H1 (cell line): ENCODE results near the gene GARNL3. TPM values are rescaled to one million over a fixed set of nuclear protein-coding genes. Genes with fewer than 3 reads are reported as not detected.

Experiments used
- CTCF ChIA-PET: fragments of 300-600 bp; sonication (Branson Sonifier 250); formaldehyde crosslinking; loops from one replicate; lab custom pipeline; 2021; ENCODE audit not compliant: partially characterized antibody; lab: Charles Lee
- POLR2A ChIA-PET: fragments of 300-600 bp; sonication (Branson Sonifier 250); formaldehyde crosslinking; loops from one replicate; lab custom pipeline; 2021; ENCODE audit warnings: inconsistent platforms; ENCODE audit not compliant: partially characterized antibody; lab: Charles Lee
- DNase-seq, 2 experiments: peaks; one replicate each; pipeline versions ENCODE4 v3.0.0 to v3.0.0-alpha.2; 2010 to 2022; ENCODE audit warnings: low spot score in 2 of 2, low read depth in 1 of 2, mixed read lengths in 1 of 2
- FAIRE-seq: peaks from 2 replicates; lab custom pipeline; 2011; peaks lifted over from hg19 to GRCh38; lab: Jason Lieb, UNC
- H2AFZ ChIP-seq: 2 replicates; pipeline ENCODE4 v1.8.1; 2012; ENCODE audit warnings: low read length, inconsistent platforms
- H2AK5ac ChIP-seq: 2 replicates; pipeline ENCODE4 v1.6.1; 2013; ENCODE audit warnings: low read depth, low read length
- H2BK120ac ChIP-seq: replicated peaks from 2 replicates; pipeline ENCODE3; 2013; ENCODE audit warnings: low read depth, low read length, inconsistent platforms
- H2BK12ac ChIP-seq: 2 replicates; pipeline ENCODE4 v1.6.1; 2013; ENCODE audit warnings: low read depth, low read length
- H2BK15ac ChIP-seq: 2 replicates; pipeline ENCODE4 v1.6.1; 2013; ENCODE audit warnings: low read length
- H2BK20ac ChIP-seq: 2 replicates; pipeline ENCODE4 v1.6.1; 2013; ENCODE audit warnings: low read length
- H2BK5ac ChIP-seq: 2 replicates; pipeline ENCODE4 v1.6.1; 2013; ENCODE audit warnings: low read depth, low read length
- H3K14ac ChIP-seq: 2 replicates; pipeline ENCODE4 v1.6.1; 2013; ENCODE audit warnings: inconsistent platforms; ENCODE audit not compliant: insufficient read length
- H3K18ac ChIP-seq: 2 replicates; pipeline ENCODE4 v1.6.1; 2013; ENCODE audit warnings: low read length; ENCODE audit errors: extremely low read depth
- H3K23ac ChIP-seq: 2 replicates; pipeline ENCODE4 v1.6.1; 2013; ENCODE audit warnings: inconsistent platforms; ENCODE audit not compliant: insufficient read length
- H3K23me2 ChIP-seq: 2 replicates; pipeline ENCODE4 v1.6.1; 2013; ENCODE audit warnings: low read depth, low read length
- H3K27ac ChIP-seq: 2 replicates; pipeline ENCODE4 v1.6.1; 2011; ENCODE audit warnings: low read depth, low read length, inconsistent platforms
- H3K27me3 ChIP-seq, 4 experiments: replicated peaks in 1 of 4; 1 replicate in 1 of 4; 2 replicates in 3 of 4; pipeline versions ENCODE4 v1.6.1 to v1.8.1; 2011 to 2013; ENCODE audit warnings: low read length in 3 of 4, mild to moderate bottlenecking in 3 of 4, inconsistent platforms in 2 of 4, mixed read lengths in 2 of 4, moderate library complexity in 1 of 4; ENCODE audit not compliant: control insufficient read depth in 3 of 4, insufficient read depth in 3 of 4; ENCODE audit errors: extremely low read depth in 1 of 4
- H3K36me3 ChIP-seq, 4 experiments: 2 replicates each; pipeline versions ENCODE4 v1.6.1 to v1.8.1; 2011 to 2013; ENCODE audit warnings: mild to moderate bottlenecking in 4 of 4, low read length in 3 of 4, moderate library complexity in 2 of 4, control low read depth in 1 of 4, inconsistent platforms in 1 of 4; ENCODE audit not compliant: insufficient read depth in 4 of 4, control insufficient read depth in 2 of 4
- H3K4ac ChIP-seq: replicated peaks from 2 replicates; pipeline ENCODE3; 2013; ENCODE audit warnings: low read length, low read depth, mixed read lengths, inconsistent platforms; ENCODE audit not compliant: insufficient read length
- H3K4me1 ChIP-seq, 4 experiments: replicated peaks in 1 of 4; 1 replicate in 1 of 4; 2 replicates in 3 of 4; pipeline versions ENCODE4 v1.6.1 to v1.8.1; 2011 to 2013; ENCODE audit warnings: low read length in 3 of 4, inconsistent platforms in 2 of 4, mixed read lengths in 1 of 4; ENCODE audit not compliant: insufficient read depth in 4 of 4, control insufficient read depth in 3 of 4
- H3K4me2 ChIP-seq, 2 experiments: 2 replicates each; pipeline versions ENCODE4 v1.6.1 to v1.8.1; 2011 to 2013; ENCODE audit warnings: low read depth in 2 of 2, low read length in 2 of 2, control low read depth in 1 of 2, inconsistent platforms in 1 of 2, mild to moderate bottlenecking in 1 of 2; ENCODE audit not compliant: insufficient read depth in 1 of 2
- H3K4me3 ChIP-seq, 4 experiments: fragments of 200-600, 300-600 bp in 1 of 4; sonication (generic), shearing (Covaris generic), sonication (Bioruptor Twin) in 1 of 4; 2 replicates each; pipeline versions ENCODE4 v1.5.1 to v1.8.1; 2011 to 2016; ENCODE audit warnings: low read length in 4 of 4, low read depth in 3 of 4, control low read depth in 2 of 4, inconsistent platforms in 2 of 4, mild to moderate bottlenecking in 2 of 4, mixed read lengths in 1 of 4, moderate library complexity in 1 of 4; ENCODE audit not compliant: insufficient read depth in 2 of 4; ENCODE audit errors: extremely low read depth in 1 of 4
- H3K56ac ChIP-seq: replicated peaks from 2 replicates; pipeline ENCODE3; 2013; ENCODE audit warnings: low read depth, mild to moderate bottlenecking, mixed read lengths, low read length, inconsistent platforms; ENCODE audit not compliant: insufficient read length
- H3K79me1 ChIP-seq: 2 replicates; pipeline ENCODE4 v1.6.1; 2013; ENCODE audit warnings: low read depth, low read length, control low read depth
- H3K79me2 ChIP-seq, 2 experiments: 2 replicates each; pipeline versions ENCODE4 v1.6.1 to v1.8.1; 2012 to 2013; ENCODE audit warnings: low read length in 2 of 2, mild to moderate bottlenecking in 2 of 2, inconsistent platforms in 1 of 2; ENCODE audit not compliant: insufficient read depth in 2 of 2, control insufficient read depth in 1 of 2
- H3K9ac ChIP-seq, 4 experiments: replicated peaks in 1 of 4; 1 replicate in 1 of 4; 2 replicates in 3 of 4; pipeline versions ENCODE4 v1.6.1 to v1.8.1; 2011 to 2013; ENCODE audit warnings: low read depth in 3 of 4, low read length in 3 of 4, control low read depth in 2 of 4, mild to moderate bottlenecking in 2 of 4, moderate library complexity in 2 of 4, inconsistent platforms in 1 of 4; ENCODE audit errors: extremely low read depth in 1 of 4
- H3K9me3 ChIP-seq, 2 experiments: 2 replicates each; pipeline versions ENCODE4 v1.6.1 to v1.8.1; 2012 to 2013; ENCODE audit warnings: mild to moderate bottlenecking in 2 of 2, moderate library complexity in 2 of 2, control low read depth in 1 of 2, inconsistent platforms in 1 of 2, low read depth in 1 of 2, low read length in 1 of 2, mixed read lengths in 1 of 2; ENCODE audit not compliant: insufficient read depth in 2 of 2
- H4K20me1 ChIP-seq, 2 experiments: replicated peaks in 1 of 2; 2 replicates each; pipeline versions ENCODE3 to v1.8.1; 2011 to 2013; ENCODE audit warnings: inconsistent platforms in 2 of 2, low read length in 2 of 2, mild to moderate bottlenecking in 1 of 2; ENCODE audit not compliant: insufficient read depth in 2 of 2, control insufficient read depth in 1 of 2
- H4K5ac ChIP-seq: 2 replicates; pipeline ENCODE4 v1.6.1; 2013; ENCODE audit warnings: low read length, low read depth, mixed read lengths, inconsistent platforms; ENCODE audit not compliant: insufficient read length
- H4K8ac ChIP-seq: 2 replicates; pipeline ENCODE4 v1.8.0; 2013; ENCODE audit warnings: mild to moderate bottlenecking, moderate library complexity, low read length, inconsistent platforms; ENCODE audit not compliant: insufficient read depth; ENCODE audit errors: extremely low read depth
- H4K91ac ChIP-seq: replicated peaks from 2 replicates; pipeline ENCODE3; 2013; ENCODE audit warnings: low read length, mixed read lengths, inconsistent platforms; ENCODE audit not compliant: insufficient read length
- BCL11A ChIP-seq, 2 experiments: IDR thresholded peaks; one replicate each; pipeline ENCODE4 v1.6.1; 2011; ENCODE audit warnings: low read depth in 2 of 2, low read length in 2 of 2, mild to moderate bottlenecking in 2 of 2
- SIX5 ChIP-seq: IDR thresholded peaks from 2 replicates; pipeline ENCODE4 v1.6.1; 2011; ENCODE audit warnings: mild to moderate bottlenecking, low read depth, low read length
- TCF12 ChIP-seq: IDR thresholded peaks from 2 replicates; pipeline ENCODE4 v1.6.1; 2011; ENCODE audit warnings: low read depth, mild to moderate bottlenecking, low read length
- TEAD4 ChIP-seq: IDR thresholded peaks from 2 replicates; pipeline ENCODE4 v1.6.1; 2012; ENCODE audit warnings: low read depth, low read length, inconsistent platforms, mixed read lengths
- polyA plus RNA-seq, 7 experiments: library from polyadenylated mRNA; depleted of rRNA in 3 of 7; stranded (reverse) in 5 of 7; unstranded in 2 of 7; fragments of >200 nt in 5 of 7; fragments of 200-250 nt in 2 of 7; gene quantifications; 1 replicate in 5 of 7; 2 replicates in 1 of 7; 4 replicates in 1 of 7; pipeline versions ENCODE4 v1.2.1 to v1.2.3, GENCODE V29; 2011 to 2013; ENCODE audit warnings: missing spikeins in 2 of 7, mixed read lengths in 2 of 7
- total RNA-seq: library from RNA; stranded (reverse); fragmentation: NEBNext Ultra II Directional; extraction: Animal tissue kit (Norgen Biotek cat#: 25700); gene quantifications from 2 replicates; pipeline ENCODE4 v1.2.1, GENCODE V29; 2021

The GARNL3 gene
- total and polyA plus RNA-seq, 2 of the 8 experiments (the other 6 are each of a cell fraction or from before 2014, with no cell fraction given) = 6.5 to 18.3 TPM

DNA sequence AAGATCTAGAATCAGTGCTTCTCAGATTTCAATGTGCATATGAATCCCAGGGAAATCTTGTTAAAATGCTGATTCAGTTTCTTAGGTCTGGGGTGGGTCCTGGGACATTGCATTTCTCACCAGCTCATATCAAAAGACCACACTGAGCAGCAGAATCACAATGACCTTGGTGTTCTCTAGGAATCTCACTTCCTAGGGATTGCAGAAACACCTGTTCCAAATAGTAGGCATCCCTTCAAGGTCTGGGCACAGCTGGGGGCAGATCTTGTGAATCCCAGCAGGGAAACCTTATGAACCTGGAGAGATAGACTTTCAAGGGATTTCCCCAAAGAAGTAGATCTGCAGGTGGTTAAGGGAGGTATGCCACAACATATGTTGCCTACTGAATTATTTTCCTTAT, 8.9 kb upstream of the GARNL3 start:
- no peak overlapping the region for H3K56ac ChIP-seq
- ChIA-PET CTCF (interaction anchor here (1.1 to 1.3 kb wide), 3 partner anchors 17 to 90 kb away, joined by 3 to 7 read pairs (median 4); no protein-coding TSS in a partner anchor), POLR2A (interaction anchor here (0.6 to 1.5 kb wide), 2 partner anchors 10 to 64 kb away, joined by 4 to 6 read pairs; partner anchors contain the start of gene GARNL3)
- H3K79me1 ChIP-seq = no peaks in the 10 kb centered on the region
- no peak overlapping the region for H2BK12ac ChIP-seq
- no peak overlapping the region for H4K91ac ChIP-seq
- DNase-seq (no peak), FAIRE-seq (peak; percentile 39)
- H3K79me2 ChIP-seq = no peaks in the 10 kb centered on the region
- H3K27me3 ChIP-seq = no peaks in the 10 kb centered on the region
- H4K8ac ChIP-seq = no peak overlapping the region
- peaks cover 0 to 3% (median 0%) of the 10 kb centered on the region in 4 experiments; a peak in 3 of 8 replicates for H3K36me3 ChIP-seq
- H2AFZ ChIP-seq = no peak overlapping the region
- H3K14ac ChIP-seq = no peak overlapping the region
- H3K27ac ChIP-seq = no peak overlapping the region
- H2BK5ac ChIP-seq = no peak overlapping the region
- no peaks in the 10 kb centered on the region for H4K20me1 ChIP-seq
- no peak overlapping the region for H2BK15ac ChIP-seq
- H3K4ac ChIP-seq = no peak overlapping the region
- H3K4me2 ChIP-seq = peak overlapping the region; percentile 2 to 5; a peak in 1 of 4 replicates
- no peak overlapping the region for H3K23ac ChIP-seq
- TF ChIP-seq BCL11A (IDR thresholded peaks at IDR 0.05; ENCODE audit: low read depth in 2 of 2, low read length in 2 of 2) (no peak), SIX5 (no peak), TEAD4 (peak; percentile 8; the same call in 1 of the 2 replicates), TCF12 (peak; percentile 70; the same call in 1 of the 2 replicates)
- H3K23me2 ChIP-seq = no peaks in the 10 kb centered on the region; the same call in 1 of the 2 replicates
- H3K9ac ChIP-seq = no peak overlapping the region
- H3K18ac ChIP-seq = no peak overlapping the region
- H2BK20ac ChIP-seq = no peak overlapping the region
- no peak overlapping the region for H4K5ac ChIP-seq
- H2AK5ac ChIP-seq = no peak overlapping the region
- peaks cover 4% of the 10 kb centered on the region in 2 experiments; a peak in 1 of 4 replicates for H3K9me3 ChIP-seq
- no peak overlapping the region for H3K4me3 ChIP-seq
- no peak overlapping the region for H2BK120ac ChIP-seq
- peaks cover 2 to 21% (median 12%) of the 10 kb centered on the region in 4 experiments; a peak in 6 of 7 replicates for H3K4me1 ChIP-seq
